Neural crest cell (in vitro differentiated cells): Measurements from ENCODE around the gene TUBB8. TPM values are rescaled to one million over a fixed set of nuclear protein-coding genes. Genes with fewer than 3 reads are reported as not detected.

Source experiments
- DNase-seq: peaks from one replicate; pipeline ENCODE4 v3.0.0; 2021; ENCODE audit warnings: low read depth, mixed read lengths, low spot score
- H3K27ac Mint-ChIP-seq: one replicate; pipeline ENCODE4 v1.8.0; 2021; ENCODE audit warnings: mild to moderate bottlenecking, mixed read lengths; ENCODE audit not compliant: unreplicated experiment
- H3K27me3 Mint-ChIP-seq: 2 replicates; pipeline ENCODE4 v1.8.0; 2021; ENCODE audit warnings: low read depth, mild to moderate bottlenecking, mixed read lengths
- H3K36me3 Mint-ChIP-seq: 2 replicates; pipeline ENCODE4 v1.8.0; 2021; ENCODE audit warnings: low read depth, mild to moderate bottlenecking, mixed read lengths
- H3K4me1 Mint-ChIP-seq: 2 replicates; pipeline ENCODE4 v1.8.0; 2021; ENCODE audit warnings: mixed read lengths
- H3K4me3 Mint-ChIP-seq: one replicate; pipeline ENCODE4 v1.8.0; 2021; ENCODE audit warnings: mild to moderate bottlenecking, mixed read lengths
- H3K9me3 Mint-ChIP-seq: 2 replicates; pipeline ENCODE4 v1.8.0; 2021; ENCODE audit warnings: mixed read lengths
- CTCF ChIP-seq: fragments of 200-600 bp; sonication (generic); conservative IDR thresholded peaks from 2 replicates; pipeline ENCODE4 v1.5.0; 2021; ENCODE audit warnings: antibody characterized with exemption, mild to moderate bottlenecking
- total RNA-seq: library from RNA; stranded (reverse); gene quantifications from 2 replicates; pipeline ENCODE4 v1.2.1, GENCODE V29; 2021

TUBB8 gene
- total RNA-seq, 1 donor from 2014 or later: 0.68 TPM

GRCh38 chr10:87177-88080 is 38.3 kb upstream of the TUBB8 start:
- no peaks in the 10 kb centered on the region for H3K9me3 Mint-ChIP-seq
- TF ChIP-seq CTCF: no peak
- H3K4me3 Mint-ChIP-seq: no peak overlapping the region
- H3K27ac Mint-ChIP-seq: no peak overlapping the region
- H3K36me3 Mint-ChIP-seq: no peaks in the 10 kb centered on the region
- H3K4me1 Mint-ChIP-seq: peaks cover 4% of the 10 kb centered on the region
- H3K27me3 Mint-ChIP-seq: peaks cover 3% of the 10 kb centered on the region
- DNase-seq: no peak

GRCh38 chr10:86031-86430 is 36.9 kb upstream of the TUBB8 start:
- no peak for TF ChIP-seq CTCF
- no peaks in the 10 kb centered on the region for H3K9me3 Mint-ChIP-seq
- no peak for DNase-seq
- no peaks in the 10 kb centered on the region for H3K36me3 Mint-ChIP-seq
- H3K27ac Mint-ChIP-seq: no peak overlapping the region
- H3K4me1 Mint-ChIP-seq: peaks cover 4% of the 10 kb centered on the region
- peaks cover 6% of the 10 kb centered on the region for H3K27me3 Mint-ChIP-seq
- H3K4me3 Mint-ChIP-seq: no peak overlapping the region

- Mint-ChIP-seq H3K4me1 (peaks cover 4% of the 10 kb centered on the region), H3K4me3 (no peak overlapping the region), H3K9me3 (no peaks in the 10 kb centered on the region), H3K27me3 (peaks cover 6% of the 10 kb centered on the region), H3K36me3 (no peaks in the 10 kb centered on the region), H3K27ac (no peak overlapping the region)
- no peak for TF ChIP-seq CTCF
- no peak for DNase-seq
Observed at GRCh38 chr10:85044-85443, 35.9 kb upstream of the TUBB8 start.

- H3K4me3 Mint-ChIP-seq: no peak overlapping the region
- no peaks in the 10 kb centered on the region for H3K36me3 Mint-ChIP-seq
- H3K27me3 Mint-ChIP-seq: peaks cover 8% of the 10 kb centered on the region
- peaks cover 4% of the 10 kb centered on the region for H3K4me1 Mint-ChIP-seq
- no peaks in the 10 kb centered on the region for H3K9me3 Mint-ChIP-seq
- no peak for DNase-seq
- no peak overlapping the region for H3K27ac Mint-ChIP-seq
- no peak for TF ChIP-seq CTCF
Observed at GRCh38 chr10:83930-84530, 34.9 kb upstream of the TUBB8 start.

- Mint-ChIP-seq H3K4me3 (no peak overlapping the region), H3K27me3 (peaks cover 10% of the 10 kb centered on the region), H3K4me1 (peaks cover 4% of the 10 kb centered on the region), H3K9me3 (no peaks in the 10 kb centered on the region), H3K36me3 (no peaks in the 10 kb centered on the region), H3K27ac (no peak overlapping the region)
- TF ChIP-seq CTCF: no peak
- DNase-seq: no peak
Observed at GRCh38 chr10:80477-81105, 31.5 kb upstream of the TUBB8 start.
